IPS-NIHi11 (cell line): Measurements from ENCODE around the gene FCN2.

Source experiments
- DNase-seq: peaks from one replicate; pipeline ENCODE4 v3.0.0; 2012; ENCODE audit warnings: mixed read lengths, low spot score

Gene FCN2

GRCh38 chr9:134869554-134870300 is 10.9 kb upstream of the FCN2 start:
- no peak for DNase-seq

GRCh38 chr9:134870301-134870694 is 10.3 kb upstream of the FCN2 start:
- DNase-seq: no peak

- DNase-seq: no peak
Observed at GRCh38 chr9:134870746-134871662, 9.6 kb upstream of the FCN2 start.

GRCh38 chr9:134871697-134872340 is 8.8 kb upstream of the FCN2 start:
- no peak for DNase-seq

DNA sequence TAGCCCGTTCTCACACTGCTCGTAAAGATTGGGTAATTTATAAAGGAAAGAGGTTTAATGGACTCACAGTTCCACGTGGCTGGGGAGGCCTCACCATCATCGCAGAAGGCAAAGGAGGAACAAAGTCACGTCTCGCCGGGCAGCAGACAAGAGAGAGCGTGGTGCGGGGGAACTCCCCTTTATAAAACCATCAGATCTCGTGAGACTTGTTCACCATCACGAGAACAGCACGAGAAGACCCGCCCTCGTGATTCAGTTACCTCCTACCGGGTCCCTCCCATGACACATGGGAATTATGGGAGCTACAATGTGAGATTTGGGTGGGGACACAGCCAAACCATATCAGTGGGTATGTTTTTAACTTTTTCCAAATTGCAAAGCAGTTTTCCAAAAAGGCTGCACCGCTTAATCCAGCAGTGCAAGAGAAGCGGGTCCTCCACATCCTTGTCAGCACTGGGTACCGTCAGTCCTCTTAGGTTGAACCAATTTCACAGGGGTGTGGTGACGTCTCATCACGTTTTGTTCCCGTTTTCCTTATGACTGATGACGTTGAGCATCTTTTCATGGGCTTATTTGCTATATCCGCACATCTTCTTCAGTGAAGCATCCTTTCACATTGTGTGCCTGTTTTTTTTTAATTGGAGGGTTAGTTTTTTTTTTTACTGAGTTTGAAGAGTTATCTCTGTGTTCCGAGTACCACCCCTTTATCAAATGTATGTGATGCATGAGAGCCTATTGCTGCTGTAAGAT is 8.0 kb upstream of the FCN2 start:
- DNase-seq: no peak

- DNase-seq: no peak
Observed at GRCh38 chr9:134875371-134875770, 5.2 kb upstream of the FCN2 start.

- DNase-seq: no peak
Observed at GRCh38 chr9:134877541-134877940, 3.1 kb upstream of the FCN2 start.

DNA sequence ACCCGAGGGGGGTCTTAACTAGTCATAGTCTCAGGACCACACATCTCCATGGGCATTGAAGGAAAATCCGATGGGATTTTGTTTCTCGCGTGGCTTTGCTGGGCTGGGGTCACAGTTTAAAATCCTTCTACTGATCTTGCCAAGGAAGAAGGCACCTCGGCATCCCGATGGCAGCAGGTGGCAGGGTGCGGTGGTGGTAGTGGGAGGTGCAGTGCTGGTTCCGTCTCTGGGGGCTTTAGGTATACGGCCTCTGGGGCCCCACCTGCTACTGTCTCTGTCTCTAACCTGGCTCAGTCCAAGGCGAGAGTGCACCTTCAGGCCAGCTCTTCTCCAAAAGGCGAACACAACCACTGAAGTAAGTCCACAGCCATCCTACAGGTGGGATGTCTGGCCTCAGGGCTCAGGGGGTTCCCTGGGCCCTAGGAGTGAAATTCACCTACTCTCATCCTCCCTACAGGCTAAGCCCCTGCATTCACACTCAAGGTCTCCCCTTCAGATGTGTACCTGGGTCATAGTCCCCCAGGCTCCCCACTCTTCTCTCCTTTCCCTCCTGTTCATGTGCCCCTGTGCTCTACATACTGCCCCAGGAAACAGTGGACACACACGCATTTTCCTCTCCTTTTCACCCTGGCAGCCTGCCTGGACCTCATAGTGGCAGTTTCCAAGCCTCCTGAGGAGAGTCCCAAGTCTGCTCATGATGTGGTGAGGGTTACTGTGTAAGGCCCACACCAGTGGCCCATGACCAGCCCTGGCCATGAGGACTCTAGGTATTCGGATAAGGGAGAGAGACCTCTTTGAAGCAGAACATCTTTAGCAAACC is 736 bp upstream of the FCN2 start:
- DNase-seq: no peak

- no peak for DNase-seq
Observed at GRCh38 chr9:134881313-134881670, 682 bp downstream of the FCN2 start.

- DNase-seq: no peak
Observed at GRCh38 chr9:134882204-134882785, 1.7 kb downstream of the FCN2 start.

DNA sequence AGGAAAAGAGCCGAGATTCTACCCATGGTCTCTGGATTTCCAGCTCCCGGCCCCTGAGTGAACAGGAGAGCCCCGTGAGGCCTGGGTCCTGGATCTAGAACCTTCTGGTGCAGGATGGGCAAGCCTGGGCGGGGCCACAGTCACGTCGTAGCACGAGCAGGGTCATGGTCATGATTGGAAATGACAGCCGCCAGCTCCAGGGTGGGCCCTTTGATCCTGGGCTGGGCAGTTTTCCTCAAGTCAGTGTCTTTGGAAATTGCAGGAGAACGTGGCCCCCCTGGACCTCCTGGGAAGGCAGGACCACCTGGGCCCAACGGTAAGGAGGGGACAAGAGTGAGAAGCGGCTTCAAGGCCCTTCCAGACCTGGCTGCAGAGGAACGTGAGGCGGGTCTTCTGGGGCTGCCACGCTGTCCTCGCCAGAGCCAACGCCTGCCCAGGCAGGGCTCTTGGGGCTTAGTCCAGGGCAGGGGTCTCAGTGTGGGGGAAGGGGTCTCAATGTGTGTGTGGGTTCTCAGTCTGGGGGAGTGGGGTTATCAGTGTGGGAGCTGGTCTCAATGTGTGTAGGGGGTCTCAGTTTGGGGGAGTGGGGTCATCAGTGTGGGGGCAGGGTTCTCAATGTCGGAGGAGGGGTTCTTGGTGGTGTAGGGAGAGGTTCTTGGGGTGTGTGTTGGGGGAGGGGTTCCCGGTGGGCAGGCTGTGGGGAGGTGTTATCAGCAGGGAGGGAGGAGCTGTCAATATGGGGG is 2.6 kb downstream of the FCN2 start:
- DNase-seq: no peak

DNA sequence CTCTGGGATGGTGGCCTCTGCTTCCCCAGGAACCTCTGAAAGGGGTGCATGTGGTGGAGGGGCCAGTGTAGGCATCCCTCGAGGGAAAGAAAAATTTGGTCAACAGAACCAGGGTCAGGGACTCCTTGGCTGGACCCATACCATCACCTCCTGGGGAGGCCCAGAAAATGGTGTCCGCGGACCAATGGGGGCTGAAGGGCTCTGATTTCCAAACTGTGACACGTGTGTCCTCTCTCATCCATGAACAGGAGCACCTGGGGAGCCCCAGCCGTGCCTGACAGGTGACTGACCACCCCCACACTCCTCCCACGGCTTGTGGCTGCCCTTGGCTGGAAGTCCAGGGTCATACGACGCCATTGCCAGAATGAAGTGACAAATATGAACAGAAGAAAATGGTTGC is 3.9 kb downstream of the FCN2 start:
- no peak for DNase-seq

GRCh38 chr9:134885001-134885678 is 4.5 kb downstream of the FCN2 start:
- DNase-seq: no peak

GRCh38 chr9:134885679-134886412 is 5.2 kb downstream of the FCN2 start:
- no peak for DNase-seq

GRCh38 chr9:134886413-134886913 is 5.9 kb downstream of the FCN2 start:
- DNase-seq: no peak

GRCh38 chr9:134887219-134887618 is 6.6 kb downstream of the FCN2 start:
- no peak for DNase-seq

DNA sequence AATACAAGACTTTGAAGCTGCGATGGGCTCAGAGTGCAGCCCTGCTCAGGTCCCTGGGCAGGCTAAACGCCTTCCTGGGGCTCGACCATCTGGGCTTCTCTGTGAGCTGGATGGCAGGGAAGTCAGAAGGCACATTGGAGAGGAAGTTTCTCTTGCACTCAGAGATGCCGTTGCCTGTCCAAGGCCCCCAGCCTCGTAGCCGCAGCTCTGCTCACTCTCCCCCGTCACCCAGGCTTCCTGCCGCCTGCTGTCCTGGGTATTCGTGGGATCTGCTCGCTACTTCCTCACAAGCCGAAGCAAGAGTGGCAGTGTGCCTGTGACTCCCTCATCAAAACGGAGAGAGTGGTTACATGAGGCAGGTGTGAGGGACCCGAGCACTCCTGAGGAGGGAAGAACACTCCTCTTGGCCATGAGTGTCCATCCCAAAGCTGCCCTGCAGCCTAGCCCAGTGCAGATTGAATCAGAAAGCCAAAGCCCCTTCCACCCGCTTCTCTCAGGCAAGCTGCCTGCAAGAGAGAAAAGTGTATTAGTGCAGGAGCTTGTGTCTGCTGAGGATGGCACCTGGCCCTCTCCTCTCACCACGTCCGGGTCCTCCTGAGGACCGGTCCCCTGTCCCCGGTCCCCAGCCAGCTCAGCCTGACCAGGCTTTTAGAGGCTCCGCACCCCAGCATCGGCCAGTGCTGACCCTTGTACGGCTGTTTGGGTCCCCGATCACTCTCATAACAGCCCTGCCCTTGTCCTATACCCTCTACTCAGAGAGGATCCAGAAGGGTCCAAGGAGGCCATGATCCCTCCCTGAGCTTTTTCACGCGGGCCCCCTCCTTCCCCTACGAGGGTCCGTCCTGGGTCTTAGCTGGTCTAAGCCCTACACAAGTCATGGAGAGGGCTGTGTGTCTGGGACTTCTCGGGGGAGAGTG is 7.3 kb downstream of the FCN2 start:
- DNase-seq: no peak
